ENCODE results near the gene HS3ST2. TPM values are rescaled to one million over a fixed set of nuclear protein-coding genes. Genes with fewer than 3 reads are reported as not detected.

Gene HS3ST2
- total and polyA plus RNA-seq, 2 experiments from 2014 or later = 1.4 to 3.2 TPM

DNA sequence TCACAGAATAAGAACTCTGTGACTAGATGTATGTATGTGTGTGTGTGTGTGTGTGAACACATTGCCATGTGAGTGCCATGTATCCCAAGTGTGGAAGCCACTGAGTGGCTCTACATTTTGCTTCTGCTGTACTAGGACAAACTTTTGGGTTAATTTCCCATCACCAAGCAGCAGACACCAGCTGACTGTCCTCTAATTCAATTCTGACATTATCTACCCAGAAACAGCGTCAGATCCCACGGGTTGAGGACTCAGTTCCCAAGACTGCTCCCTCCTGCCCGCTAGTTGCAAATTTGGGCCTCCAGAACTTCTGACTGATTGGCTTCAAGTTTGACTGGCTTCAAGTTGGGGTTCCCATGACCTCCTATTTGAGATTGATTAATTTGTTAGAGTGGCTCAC lies 29.2 kb downstream of the HS3ST2 start:
- H3K27me3 Mint-ChIP-seq (ENCODE audit: insufficient read depth, low read depth, poor library complexity) = peaks cover 4% of the 10 kb centered on the region
- Histone ChIP-seq H3K36me3 (ENCODE audit: insufficient read depth) (no peaks in the 10 kb centered on the region), H3F3A (replicated peaks; ENCODE audit: low read depth) (no peaks in the 10 kb centered on the region), H3K4me2 (no peak overlapping the region), H3K9me2 (ENCODE audit: insufficient read depth) (0 out of 2 replicates have a peak, but pooled peaks cover 9% of the 10 kb centered on the region), H2AFZ (no peak overlapping the region), H3K79me2 (replicated peaks; ENCODE audit: insufficient read depth) (no peaks in the 10 kb centered on the region), H3K27me3 (ENCODE audit: insufficient read depth) (no peaks in the 10 kb centered on the region), H3K27ac (ENCODE audit: low read depth) (no peak overlapping the region), H4K20me1 (replicated peaks; ENCODE audit: insufficient read depth) (no peaks in the 10 kb centered on the region), H3K4me1 (ENCODE audit: insufficient read depth) (peaks cover 17% of the 10 kb centered on the region), H3K4me3 (no peak overlapping the region)
- DNase-seq (ENCODE audit: low spot score) (no peak), ATAC-seq (no peak)
- TF ChIP-seq, protein P1, sequence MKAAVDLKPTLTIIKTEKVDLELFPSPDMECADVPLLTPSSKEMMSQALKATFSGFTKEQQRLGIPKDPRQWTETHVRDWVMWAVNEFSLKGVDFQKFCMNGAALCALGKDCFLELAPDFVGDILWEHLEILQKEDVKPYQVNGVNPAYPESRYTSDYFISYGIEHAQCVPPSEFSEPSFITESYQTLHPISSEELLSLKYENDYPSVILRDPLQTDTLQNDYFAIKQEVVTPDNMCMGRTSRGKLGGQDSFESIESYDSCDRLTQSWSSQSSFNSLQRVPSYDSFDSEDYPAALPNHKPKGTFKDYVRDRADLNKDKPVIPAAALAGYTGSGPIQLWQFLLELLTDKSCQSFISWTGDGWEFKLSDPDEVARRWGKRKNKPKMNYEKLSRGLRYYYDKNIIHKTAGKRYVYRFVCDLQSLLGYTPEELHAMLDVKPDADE (IDR thresholded peaks at IDR 0.05) = no peak
- TF ChIP-seq, protein P2, sequence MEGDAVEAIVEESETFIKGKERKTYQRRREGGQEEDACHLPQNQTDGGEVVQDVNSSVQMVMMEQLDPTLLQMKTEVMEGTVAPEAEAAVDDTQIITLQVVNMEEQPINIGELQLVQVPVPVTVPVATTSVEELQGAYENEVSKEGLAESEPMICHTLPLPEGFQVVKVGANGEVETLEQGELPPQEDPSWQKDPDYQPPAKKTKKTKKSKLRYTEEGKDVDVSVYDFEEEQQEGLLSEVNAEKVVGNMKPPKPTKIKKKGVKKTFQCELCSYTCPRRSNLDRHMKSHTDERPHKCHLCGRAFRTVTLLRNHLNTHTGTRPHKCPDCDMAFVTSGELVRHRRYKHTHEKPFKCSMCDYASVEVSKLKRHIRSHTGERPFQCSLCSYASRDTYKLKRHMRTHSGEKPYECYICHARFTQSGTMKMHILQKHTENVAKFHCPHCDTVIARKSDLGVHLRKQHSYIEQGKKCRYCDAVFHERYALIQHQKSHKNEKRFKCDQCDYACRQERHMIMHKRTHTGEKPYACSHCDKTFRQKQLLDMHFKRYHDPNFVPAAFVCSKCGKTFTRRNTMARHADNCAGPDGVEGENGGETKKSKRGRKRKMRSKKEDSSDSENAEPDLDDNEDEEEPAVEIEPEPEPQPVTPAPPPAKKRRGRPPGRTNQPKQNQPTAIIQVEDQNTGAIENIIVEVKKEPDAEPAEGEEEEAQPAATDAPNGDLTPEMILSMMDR (conservative IDR thresholded peaks at IDR 0.05; ENCODE audit: low read depth in 2 of 2) = no peak
- TF ChIP-seq CREB1 (CRISPR knock-in tag; IDR thresholded peaks at IDR 0.05; ENCODE audit: low read depth) (no peak), JUNB (IDR thresholded peaks at IDR 0.05; ENCODE audit: unreplicated experiment) (no peak), NANOG (IDR thresholded peaks at IDR 0.05; ENCODE audit: borderline replicate concordance) (no peak), EZH2phosphoT487 (IDR thresholded peaks at IDR 0.05; ENCODE audit: unreplicated experiment) (no peak), STAT1 (IDR thresholded peaks at IDR 0.05; ENCODE audit: unreplicated experiment) (no peak)
- TF ChIP-seq, protein P3, sequence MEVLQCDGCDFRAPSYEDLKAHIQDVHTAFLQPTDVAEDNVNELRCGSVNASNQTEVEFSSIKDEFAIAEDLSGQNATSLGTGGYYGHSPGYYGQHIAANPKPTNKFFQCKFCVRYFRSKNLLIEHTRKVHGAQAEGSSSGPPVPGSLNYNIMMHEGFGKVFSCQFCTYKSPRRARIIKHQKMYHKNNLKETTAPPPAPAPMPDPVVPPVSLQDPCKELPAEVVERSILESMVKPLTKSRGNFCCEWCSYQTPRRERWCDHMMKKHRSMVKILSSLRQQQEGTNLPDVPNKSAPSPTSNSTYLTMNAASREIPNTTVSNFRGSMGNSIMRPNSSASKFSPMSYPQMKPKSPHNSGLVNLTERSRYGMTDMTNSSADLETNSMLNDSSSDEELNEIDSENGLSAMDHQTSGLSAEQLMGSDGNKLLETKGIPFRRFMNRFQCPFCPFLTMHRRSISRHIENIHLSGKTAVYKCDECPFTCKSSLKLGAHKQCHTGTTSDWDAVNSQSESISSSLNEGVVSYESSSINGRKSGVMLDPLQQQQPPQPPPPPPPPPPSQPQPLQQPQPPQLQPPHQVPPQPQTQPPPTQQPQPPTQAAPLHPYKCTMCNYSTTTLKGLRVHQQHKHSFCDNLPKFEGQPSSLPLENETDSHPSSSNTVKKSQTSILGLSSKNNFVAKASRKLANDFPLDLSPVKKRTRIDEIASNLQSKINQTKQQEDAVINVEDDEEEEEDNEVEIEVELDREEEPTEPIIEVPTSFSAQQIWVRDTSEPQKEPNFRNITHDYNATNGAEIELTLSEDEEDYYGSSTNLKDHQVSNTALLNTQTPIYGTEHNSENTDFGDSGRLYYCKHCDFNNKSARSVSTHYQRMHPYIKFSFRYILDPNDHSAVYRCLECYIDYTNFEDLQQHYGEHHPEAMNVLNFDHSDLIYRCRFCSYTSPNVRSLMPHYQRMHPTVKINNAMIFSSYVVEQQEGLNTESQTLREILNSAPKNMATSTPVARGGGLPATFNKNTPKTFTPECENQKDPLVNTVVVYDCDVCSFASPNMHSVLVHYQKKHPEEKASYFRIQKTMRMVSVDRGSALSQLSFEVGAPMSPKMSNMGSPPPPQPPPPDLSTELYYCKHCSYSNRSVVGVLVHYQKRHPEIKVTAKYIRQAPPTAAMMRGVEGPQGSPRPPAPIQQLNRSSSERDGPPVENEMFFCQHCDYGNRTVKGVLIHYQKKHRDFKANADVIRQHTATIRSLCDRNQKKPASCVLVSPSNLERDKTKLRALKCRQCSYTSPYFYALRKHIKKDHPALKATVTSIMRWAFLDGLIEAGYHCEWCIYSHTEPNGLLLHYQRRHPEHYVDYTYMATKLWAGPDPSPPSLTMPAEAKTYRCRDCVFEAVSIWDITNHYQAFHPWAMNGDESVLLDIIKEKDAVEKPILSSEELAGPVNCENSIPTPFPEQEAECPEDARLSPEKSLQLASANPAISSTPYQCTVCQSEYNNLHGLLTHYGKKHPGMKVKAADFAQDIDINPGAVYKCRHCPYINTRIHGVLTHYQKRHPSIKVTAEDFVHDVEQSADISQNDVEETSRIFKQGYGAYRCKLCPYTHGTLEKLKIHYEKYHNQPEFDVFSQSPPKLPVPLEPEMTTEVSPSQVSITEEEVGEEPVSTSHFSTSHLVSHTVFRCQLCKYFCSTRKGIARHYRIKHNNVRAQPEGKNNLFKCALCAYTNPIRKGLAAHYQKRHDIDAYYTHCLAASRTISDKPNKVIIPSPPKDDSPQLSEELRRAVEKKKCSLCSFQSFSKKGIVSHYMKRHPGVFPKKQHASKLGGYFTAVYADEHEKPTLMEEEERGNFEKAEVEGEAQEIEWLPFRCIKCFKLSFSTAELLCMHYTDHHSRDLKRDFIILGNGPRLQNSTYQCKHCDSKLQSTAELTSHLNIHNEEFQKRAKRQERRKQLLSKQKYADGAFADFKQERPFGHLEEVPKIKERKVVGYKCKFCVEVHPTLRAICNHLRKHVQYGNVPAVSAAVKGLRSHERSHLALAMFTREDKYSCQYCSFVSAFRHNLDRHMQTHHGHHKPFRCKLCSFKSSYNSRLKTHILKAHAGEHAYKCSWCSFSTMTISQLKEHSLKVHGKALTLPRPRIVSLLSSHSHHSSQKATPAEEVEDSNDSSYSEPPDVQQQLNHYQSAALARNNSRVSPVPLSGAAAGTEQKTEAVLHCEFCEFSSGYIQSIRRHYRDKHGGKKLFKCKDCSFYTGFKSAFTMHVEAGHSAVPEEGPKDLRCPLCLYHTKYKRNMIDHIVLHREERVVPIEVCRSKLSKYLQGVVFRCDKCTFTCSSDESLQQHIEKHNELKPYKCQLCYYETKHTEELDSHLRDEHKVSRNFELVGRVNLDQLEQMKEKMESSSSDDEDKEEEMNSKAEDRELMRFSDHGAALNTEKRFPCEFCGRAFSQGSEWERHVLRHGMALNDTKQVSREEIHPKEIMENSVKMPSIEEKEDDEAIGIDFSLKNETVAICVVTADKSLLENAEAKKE (CRISPR knock-in tag; IDR thresholded peaks at IDR 0.05) = no peak
- TF ChIP-seq, protein P4, sequence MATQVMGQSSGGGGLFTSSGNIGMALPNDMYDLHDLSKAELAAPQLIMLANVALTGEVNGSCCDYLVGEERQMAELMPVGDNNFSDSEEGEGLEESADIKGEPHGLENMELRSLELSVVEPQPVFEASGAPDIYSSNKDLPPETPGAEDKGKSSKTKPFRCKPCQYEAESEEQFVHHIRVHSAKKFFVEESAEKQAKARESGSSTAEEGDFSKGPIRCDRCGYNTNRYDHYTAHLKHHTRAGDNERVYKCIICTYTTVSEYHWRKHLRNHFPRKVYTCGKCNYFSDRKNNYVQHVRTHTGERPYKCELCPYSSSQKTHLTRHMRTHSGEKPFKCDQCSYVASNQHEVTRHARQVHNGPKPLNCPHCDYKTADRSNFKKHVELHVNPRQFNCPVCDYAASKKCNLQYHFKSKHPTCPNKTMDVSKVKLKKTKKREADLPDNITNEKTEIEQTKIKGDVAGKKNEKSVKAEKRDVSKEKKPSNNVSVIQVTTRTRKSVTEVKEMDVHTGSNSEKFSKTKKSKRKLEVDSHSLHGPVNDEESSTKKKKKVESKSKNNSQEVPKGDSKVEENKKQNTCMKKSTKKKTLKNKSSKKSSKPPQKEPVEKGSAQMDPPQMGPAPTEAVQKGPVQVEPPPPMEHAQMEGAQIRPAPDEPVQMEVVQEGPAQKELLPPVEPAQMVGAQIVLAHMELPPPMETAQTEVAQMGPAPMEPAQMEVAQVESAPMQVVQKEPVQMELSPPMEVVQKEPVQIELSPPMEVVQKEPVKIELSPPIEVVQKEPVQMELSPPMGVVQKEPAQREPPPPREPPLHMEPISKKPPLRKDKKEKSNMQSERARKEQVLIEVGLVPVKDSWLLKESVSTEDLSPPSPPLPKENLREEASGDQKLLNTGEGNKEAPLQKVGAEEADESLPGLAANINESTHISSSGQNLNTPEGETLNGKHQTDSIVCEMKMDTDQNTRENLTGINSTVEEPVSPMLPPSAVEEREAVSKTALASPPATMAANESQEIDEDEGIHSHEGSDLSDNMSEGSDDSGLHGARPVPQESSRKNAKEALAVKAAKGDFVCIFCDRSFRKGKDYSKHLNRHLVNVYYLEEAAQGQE (IDR thresholded peaks at IDR 0.05; ENCODE audit: unreplicated experiment) = no peak
- H3K4me1 Mint-ChIP-seq = peaks cover 21% of the 10 kb centered on the region
- H3K9me3 Mint-ChIP-seq = no peaks in the 10 kb centered on the region
- H3K36me3 Mint-ChIP-seq (ENCODE audit: low read depth) = no peaks in the 10 kb centered on the region
- H3K4me3 Mint-ChIP-seq = no peak overlapping the region
- no peak overlapping the region for H3K27ac Mint-ChIP-seq

All from GM23338 (cell line).